Natural killer cell treated with Interleukin-12 subunit alpha and Interleukin-12 subunit beta and Interleukin-15 and Interleukin-18, amount 100 ng/mL, for 72 hours (primary cell): ENCODE measurements around the gene MCFD2. TPM values are rescaled to one million over a fixed set of nuclear protein-coding genes. Genes with fewer than 3 reads are reported as not detected.
"Not testable (repeated sequence)": the region's sequence is repeated elsewhere in the genome, so short reads cannot be mapped to it uniquely, and the experiment has no call there.

ENCODE experiments used
- ATAC-seq, 2 donors: fragments of 150-1000 bp; cut with Tn5 transposase in 1 of 2; sonication (Bioruptor Pico), chemical (Tn5 transposase) in 1 of 2; 2 replicates each; pipeline ENCODE4 v1.10.0; 2021
- DNase-seq: peaks from one replicate; pipeline ENCODE4 v3.0.0; 2022; ENCODE audit warnings: low spot score
- H3K27ac Mint-ChIP-seq, 2 donors: 1 replicate in 1 of 2; 2 replicates in 1 of 2; pipeline ENCODE4 v1.8.0; 2022; ENCODE audit warnings: mixed read lengths in 2 of 2, mild to moderate bottlenecking in 1 of 2, moderate library complexity in 1 of 2
- H3K27me3 Mint-ChIP-seq, 2 donors: 1 replicate in 1 of 2; 2 replicates in 1 of 2; pipeline ENCODE4 v1.8.0; 2022; ENCODE audit warnings: mixed read lengths in 2 of 2
- H3K36me3 Mint-ChIP-seq: one replicate; pipeline ENCODE4 v1.8.0; 2022; ENCODE audit warnings: mixed read lengths
- H3K4me1 Mint-ChIP-seq, 2 donors: 1 replicate in 1 of 2; 2 replicates in 1 of 2; pipeline ENCODE4 v1.8.0; 2022; ENCODE audit warnings: low read depth in 2 of 2, mixed read lengths in 2 of 2, mild to moderate bottlenecking in 1 of 2
- H3K4me3 Mint-ChIP-seq: one replicate; pipeline ENCODE4 v1.8.0; 2022; ENCODE audit warnings: mixed read lengths
- H3K9me3 Mint-ChIP-seq: 2 replicates; pipeline ENCODE4 v1.8.0; 2022; ENCODE audit warnings: mixed read lengths
- total RNA-seq, 2 donors: library from RNA; stranded (reverse); gene quantifications; one replicate each; pipeline ENCODE4 v1.2.3, GENCODE V29; 2022

The MCFD2 gene
- total RNA-seq, 2 donors from 2014 or later: 38.4 to 45.1 TPM

DNA sequence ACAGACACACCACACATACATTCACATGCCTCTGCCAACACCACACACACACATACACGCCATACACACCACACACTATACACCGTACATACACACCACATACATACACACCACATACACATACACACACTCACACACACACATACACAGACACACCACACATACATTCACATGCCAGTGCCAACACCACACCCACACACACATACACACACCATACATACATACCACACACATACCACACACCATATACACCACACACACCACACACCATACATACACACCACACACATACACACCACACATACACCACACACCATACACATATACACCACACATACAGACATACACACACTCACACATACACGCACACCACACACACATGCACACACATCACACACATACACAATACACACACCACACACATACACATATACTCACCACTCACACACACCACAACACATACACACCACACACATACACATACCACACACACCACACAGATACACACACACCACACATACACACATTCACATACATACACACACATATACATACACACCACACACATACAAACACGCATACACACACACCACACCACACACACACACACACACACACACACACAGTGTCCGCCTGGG is 37.2 kb downstream of the MCFD2 start:
- no peak for DNase-seq
- no peak overlapping the region for H3K4me3 Mint-ChIP-seq
- ATAC-seq: no peak
- H3K9me3 Mint-ChIP-seq: no peaks in the 10 kb centered on the region
- H3K27ac Mint-ChIP-seq: no peak overlapping the region
- no peaks in the 10 kb centered on the region for H3K4me1 Mint-ChIP-seq
- H3K36me3 Mint-ChIP-seq: no peaks in the 10 kb centered on the region
- H3K27me3 Mint-ChIP-seq: peaks cover 0 to under 1% of the 10 kb centered on the region in 2 donors

DNA sequence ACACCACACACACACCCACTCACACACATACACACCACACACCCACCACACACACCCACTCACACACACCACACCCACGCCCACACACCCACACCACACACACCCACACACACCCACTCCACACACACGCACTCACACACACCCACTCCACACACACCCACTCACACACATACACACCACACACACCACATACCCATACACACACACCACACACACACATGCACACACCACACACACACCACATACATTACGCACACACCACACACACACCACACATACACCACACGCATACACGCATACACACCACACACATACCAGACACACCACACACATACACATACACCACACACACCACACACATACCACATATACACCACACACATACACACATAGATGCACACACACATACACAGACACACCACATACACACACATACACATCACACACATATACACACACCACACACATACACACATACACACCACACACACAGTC is 37.9 kb downstream of the MCFD2 start:
- Mint-ChIP-seq H3K27ac (no peak overlapping the region), H3K9me3 (no peaks in the 10 kb centered on the region), H3K27me3 (peaks cover 0 to 6% of the 10 kb centered on the region in 2 donors), H3K4me1 (no peaks in the 10 kb centered on the region), H3K36me3 (no peaks in the 10 kb centered on the region), H3K4me3 (no peak overlapping the region)
- DNase-seq (no peak), ATAC-seq (peak; percentile 25 to 34)

DNA sequence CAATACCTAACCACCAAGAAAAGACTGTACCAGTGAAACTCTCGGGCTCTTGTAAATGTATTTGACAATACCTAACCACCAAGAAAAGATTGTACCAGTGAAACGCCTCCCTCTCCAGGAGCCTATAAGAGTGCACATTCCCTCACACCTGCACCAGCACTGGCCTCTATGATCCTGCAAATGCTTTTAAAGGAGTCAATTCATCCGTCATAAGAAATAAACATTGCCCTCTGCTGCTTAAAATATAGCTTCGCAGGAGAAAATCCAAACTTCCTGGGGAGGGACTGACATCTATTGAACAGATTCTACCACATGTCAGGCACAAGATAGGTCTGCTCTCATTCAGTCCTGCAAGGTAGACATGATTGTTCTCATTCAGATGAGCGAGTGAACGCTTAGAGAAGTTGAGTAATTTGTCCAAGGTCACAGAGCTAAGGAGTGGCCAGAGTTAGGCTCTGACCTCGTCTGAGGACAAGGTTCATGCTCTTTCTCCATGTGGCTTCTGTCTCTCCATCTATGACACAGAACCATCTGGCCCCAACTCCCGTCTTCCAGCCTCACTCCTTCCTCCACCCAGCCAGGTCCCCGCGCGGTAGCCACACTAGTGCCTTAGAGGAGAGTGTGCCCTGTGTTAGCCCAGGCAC is 38.7 kb downstream of the MCFD2 start:
- no peak overlapping the region for H3K27ac Mint-ChIP-seq
- ATAC-seq (peak in 1 of 2 donors; percentile 5), DNase-seq (no peak)
- H3K9me3 Mint-ChIP-seq: no peaks in the 10 kb centered on the region
- H3K4me3 Mint-ChIP-seq: no peak overlapping the region
- no peaks in the 10 kb centered on the region for H3K4me1 Mint-ChIP-seq
- no peaks in the 10 kb centered on the region for H3K36me3 Mint-ChIP-seq
- H3K27me3 Mint-ChIP-seq: peaks cover 0 to 6% of the 10 kb centered on the region in 2 donors

DNA sequence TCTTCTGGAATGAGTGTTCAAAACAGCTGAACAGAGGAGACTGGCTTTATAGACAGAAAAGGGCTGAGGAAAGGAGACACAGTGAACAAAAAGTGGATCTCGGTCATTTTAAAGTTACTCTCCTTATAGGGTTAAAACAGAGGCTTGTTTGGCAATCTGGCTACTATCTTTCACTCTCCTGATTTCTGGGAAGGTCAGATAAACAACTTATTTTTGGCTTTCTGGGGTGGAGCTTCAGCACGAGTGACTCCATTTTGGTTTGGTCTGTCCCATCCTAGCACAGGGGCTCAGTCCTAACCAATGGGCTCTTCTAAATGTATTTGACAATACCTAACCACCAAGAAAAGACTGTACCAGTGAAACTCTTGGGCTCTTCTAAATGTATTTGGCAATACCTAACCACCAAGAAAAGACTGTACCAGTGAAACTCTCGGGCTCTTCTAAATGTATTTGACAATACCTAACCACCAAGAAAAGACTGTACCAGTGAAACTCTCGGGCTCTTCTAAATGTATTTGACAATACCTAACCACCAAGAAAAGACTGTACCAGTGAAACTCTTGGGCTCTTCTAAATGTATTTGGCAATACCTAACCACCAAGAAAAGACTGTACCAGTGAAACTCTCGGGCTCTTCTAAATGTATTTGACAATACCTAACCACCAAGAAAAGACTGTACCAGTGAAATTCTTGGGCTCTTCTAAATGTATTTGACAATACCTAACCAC is 39.5 kb downstream of the MCFD2 start:
- not testable (repeated sequence) for H3K9me3 Mint-ChIP-seq, H3K36me3 Mint-ChIP-seq, ATAC-seq

DNA sequence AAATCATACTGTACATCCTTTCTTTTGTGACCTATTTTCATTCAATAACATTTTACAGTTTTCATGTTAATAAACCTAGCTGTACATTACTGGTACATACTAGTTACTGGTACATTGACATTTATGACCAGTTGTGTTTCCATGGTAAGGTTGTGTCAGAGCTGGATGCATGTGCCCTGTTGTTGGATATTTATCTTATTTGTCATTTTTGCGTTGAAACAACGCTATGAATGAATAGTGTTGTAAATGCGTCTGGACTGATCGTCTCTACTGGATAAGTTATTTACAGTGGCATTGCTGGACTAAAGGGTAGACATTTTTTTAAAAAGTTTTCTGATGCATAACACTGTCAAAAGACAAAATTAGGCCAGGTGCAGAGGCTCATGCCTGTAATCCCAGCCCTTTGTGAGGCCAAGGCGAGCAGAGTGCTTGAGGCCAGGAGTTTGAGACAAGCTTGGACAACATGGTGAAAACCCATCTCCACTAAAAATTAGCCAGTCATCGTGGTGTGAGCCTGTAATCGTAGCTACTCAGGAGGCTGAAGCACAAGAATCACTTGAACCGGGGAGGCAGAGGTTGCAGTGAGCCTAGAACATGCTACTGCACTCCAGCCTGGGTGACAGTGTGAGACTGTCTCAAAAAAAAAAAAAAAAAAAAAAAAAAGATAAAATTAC is 40.2 kb downstream of the MCFD2 start:
- ATAC-seq: no peak
- DNase-seq: no peak
- no peak overlapping the region for H3K4me3 Mint-ChIP-seq
- H3K27me3 Mint-ChIP-seq: peaks cover 4 to 6% of the 10 kb centered on the region in 2 donors
- H3K36me3 Mint-ChIP-seq: no peaks in the 10 kb centered on the region
- H3K27ac Mint-ChIP-seq: no peak overlapping the region
- H3K4me1 Mint-ChIP-seq: no peaks in the 10 kb centered on the region
- H3K9me3 Mint-ChIP-seq: no peaks in the 10 kb centered on the region

More for the DNA sequence above, 39.5 kb downstream of the MCFD2 start:
- DNase-seq, H3K27ac Mint-ChIP-seq, H3K27me3 Mint-ChIP-seq, H3K4me3 Mint-ChIP-seq, H3K4me1 Mint-ChIP-seq: not testable (repeated sequence)

DNA sequence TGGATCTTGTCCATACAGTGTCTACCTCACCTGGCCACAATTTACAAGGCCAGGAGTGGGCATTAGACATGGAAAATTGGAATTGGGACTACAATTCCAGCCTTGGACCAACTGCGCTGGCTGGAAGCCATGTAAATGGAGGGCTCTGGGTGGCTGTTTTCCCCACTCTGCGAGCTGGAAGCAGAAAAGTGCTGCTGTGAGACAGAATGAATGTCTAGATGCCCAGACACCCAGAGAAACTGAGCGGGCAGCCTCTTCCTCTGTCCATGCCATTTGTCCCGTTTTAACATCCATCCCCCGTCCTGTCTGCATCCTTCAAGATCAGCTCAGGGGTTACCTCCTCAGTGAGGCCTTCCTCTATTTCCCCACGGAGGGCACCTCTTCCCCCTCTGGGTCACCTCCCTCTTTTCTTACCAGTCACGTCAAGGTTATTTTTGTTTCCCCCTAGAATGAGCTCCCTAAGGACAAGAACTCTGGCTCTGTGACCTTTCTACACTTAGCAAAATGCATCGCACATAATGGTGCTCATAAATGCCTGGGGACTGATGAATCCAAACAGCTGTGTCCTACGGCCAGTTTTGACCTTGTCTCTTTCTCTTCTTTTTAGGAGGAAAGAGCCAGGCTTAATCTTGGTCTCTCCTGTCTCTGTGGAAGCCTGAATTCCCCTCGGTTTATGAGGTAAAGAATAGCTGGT is 41.2 kb downstream of the MCFD2 start:
- Mint-ChIP-seq H3K4me1 (no peaks in the 10 kb centered on the region), H3K9me3 (no peaks in the 10 kb centered on the region), H3K36me3 (no peaks in the 10 kb centered on the region), H3K27ac (no peak overlapping the region), H3K4me3 (no peak overlapping the region), H3K27me3 (peaks cover 4 to 6% of the 10 kb centered on the region in 2 donors)
- ATAC-seq: no peak
- DNase-seq: no peak

DNA sequence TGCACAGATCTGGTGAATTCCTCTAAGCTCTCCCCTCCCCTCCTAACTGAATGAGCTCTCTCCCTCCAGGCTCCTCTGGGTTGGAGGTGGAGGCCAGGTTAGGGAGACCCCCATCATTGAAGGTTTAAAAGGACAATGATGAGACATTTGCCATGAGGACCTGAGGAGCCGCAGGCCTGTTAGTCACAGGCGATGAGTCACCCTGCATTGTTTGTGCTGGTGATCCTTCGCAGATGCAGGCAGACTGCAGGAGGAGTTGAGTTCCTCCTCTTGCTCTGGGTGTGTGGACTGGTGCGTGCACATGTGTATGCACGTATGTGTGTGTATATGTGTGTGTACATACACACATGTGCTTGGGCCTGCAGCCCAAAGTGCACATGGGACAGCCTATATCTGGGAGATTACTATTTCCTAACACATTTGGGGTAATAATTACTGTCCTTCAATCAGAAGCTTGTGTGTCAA is 42.0 kb downstream of the MCFD2 start:
- no peak overlapping the region for H3K4me3 Mint-ChIP-seq
- H3K27me3 Mint-ChIP-seq: peaks cover 4 to 6% of the 10 kb centered on the region in 2 donors
- no peak overlapping the region for H3K27ac Mint-ChIP-seq
- H3K36me3 Mint-ChIP-seq: no peaks in the 10 kb centered on the region
- no peaks in the 10 kb centered on the region for H3K4me1 Mint-ChIP-seq
- ATAC-seq (no peak), DNase-seq (no peak)
- no peaks in the 10 kb centered on the region for H3K9me3 Mint-ChIP-seq

DNA sequence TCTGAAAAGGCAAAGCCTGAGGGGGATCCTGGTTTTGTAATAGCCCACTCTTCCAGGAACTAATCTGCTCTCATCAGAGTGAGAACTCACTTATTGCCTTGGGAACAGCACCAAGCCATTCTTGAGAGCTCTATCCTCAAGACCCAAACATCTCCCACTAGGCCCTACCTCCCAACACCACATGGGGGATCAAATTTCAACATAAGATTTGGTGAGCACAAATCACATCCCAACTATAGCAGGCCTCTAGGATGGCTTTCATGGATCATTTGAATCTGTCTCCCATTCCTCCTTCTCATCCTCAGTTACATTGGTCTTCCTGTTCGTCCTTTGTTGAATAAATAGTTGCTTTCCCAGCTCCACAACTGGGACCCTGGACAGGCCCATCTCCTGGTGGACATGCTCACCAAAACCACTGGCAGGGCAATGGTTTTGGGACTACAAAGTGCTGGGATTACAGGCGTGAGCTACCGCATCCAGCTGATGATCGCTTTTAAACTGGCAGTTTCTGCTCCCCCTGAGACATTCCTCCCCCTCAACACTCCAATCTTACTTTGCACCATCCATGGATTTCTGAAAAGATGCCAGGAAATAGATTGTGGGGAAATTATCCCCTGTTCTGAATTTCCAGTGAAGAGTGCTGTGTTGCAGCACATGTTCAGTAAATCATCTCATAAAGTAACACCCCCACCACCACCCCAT is 42.6 kb downstream of the MCFD2 start:
- ATAC-seq (no peak), DNase-seq (no peak)
- Mint-ChIP-seq H3K9me3 (no peaks in the 10 kb centered on the region), H3K27me3 (peaks cover 4 to 6% of the 10 kb centered on the region in 2 donors), H3K4me1 (no peaks in the 10 kb centered on the region), H3K4me3 (no peak overlapping the region), H3K27ac (no peak overlapping the region), H3K36me3 (no peaks in the 10 kb centered on the region)

DNA sequence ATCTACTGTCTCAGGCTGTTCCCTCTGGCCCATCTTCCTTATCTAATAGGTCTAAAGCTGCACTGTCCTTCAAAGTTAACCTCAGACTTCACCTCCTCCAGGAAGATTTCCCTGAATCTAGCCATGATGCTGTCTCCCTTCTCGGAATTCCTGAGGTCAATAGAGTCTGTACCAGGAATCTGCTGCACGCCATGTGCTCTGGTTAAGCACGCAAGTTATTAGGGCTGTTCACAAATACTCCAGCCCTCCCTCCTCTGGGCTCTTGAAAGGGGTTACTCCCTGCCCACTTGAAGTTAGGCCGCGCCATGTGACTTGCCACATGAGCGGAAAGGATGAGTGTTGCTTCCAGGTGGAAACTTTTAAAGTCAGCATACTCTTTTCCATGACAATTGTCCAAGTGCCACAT is 43.6 kb downstream of the MCFD2 start:
- Mint-ChIP-seq H3K9me3 (no peaks in the 10 kb centered on the region), H3K27me3 (peaks cover 4 to 6% of the 10 kb centered on the region in 2 donors), H3K4me3 (no peak overlapping the region), H3K36me3 (no peaks in the 10 kb centered on the region), H3K4me1 (no peaks in the 10 kb centered on the region), H3K27ac (no peak overlapping the region)
- DNase-seq (no peak), ATAC-seq (no peak)

DNA sequence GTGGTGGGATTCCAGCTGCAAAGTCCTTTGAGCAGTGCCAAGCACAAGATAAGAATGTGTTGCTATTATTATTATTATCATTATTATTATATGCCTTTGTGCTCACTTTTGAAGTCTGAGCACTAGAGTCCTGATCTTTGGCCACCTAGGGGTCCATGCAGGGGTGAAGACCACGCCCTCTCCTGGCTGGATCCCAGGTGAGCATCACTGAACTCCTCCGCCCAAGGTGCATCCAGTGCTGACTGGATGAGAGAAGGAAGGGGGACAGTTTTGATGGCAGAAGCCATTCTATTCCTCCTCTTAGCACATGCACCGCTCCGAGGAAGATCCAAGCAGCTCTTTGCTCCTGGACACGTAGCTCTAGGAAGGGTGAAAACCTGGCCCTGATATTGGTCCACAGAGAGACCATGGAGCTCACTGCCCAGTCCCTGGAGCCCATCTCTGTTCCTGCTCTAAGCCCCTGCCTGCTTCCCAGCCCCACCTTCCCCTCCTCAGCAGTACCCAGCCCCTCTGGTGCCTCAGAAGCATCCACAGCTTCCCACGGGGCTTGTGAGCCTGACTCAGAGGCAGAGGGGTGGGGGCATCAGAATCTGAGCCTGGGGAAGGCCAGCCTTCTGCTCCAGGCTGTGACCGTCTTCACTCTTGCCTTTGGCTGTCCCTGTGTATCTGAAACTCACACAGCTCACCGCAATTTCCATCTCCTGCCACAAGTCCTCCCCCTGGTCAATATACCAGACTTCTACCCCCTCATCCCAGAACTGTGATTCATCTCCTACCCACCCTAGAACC is 45.4 kb downstream of the MCFD2 start:
- no peak for DNase-seq
- Mint-ChIP-seq H3K27me3 (peaks cover 4 to 6% of the 10 kb centered on the region in 2 donors), H3K9me3 (no peaks in the 10 kb centered on the region), H3K4me3 (no peak overlapping the region), H3K36me3 (no peaks in the 10 kb centered on the region), H3K4me1 (peaks cover 0 to 4% of the 10 kb centered on the region in 2 donors), H3K27ac (peak overlapping the region in 1 of 2 donors; percentile 32)
- ATAC-seq: no peak

DNA sequence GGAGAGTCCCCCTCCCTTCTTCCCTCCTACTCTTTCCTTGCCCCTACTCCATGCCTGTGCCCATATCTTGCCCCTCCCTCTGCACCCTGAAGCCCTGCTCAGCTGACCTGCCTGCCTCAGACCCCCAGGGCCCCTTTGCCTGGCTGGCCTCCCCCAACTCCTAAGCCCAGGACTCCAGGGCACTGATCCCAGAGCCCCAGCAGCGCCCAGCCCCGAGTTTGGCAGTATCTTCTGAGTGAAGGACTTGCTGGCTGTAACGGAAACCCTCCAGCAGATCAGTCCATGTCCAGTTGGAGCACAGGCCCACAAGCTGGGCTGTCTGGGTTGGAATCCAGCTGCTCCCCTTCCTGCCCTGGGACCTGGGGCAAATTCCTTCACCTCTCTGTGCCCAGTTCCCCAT is 46.0 kb downstream of the MCFD2 start:
- H3K27me3 Mint-ChIP-seq: peaks cover 4 to 6% of the 10 kb centered on the region in 2 donors
- peaks cover 6% of the 10 kb centered on the region for H3K36me3 Mint-ChIP-seq
- no peak overlapping the region for H3K27ac Mint-ChIP-seq
- DNase-seq (no peak), ATAC-seq (no peak)
- H3K9me3 Mint-ChIP-seq: no peaks in the 10 kb centered on the region
- peaks cover 0 to 4% of the 10 kb centered on the region in 2 donors for H3K4me1 Mint-ChIP-seq
- H3K4me3 Mint-ChIP-seq: no peak overlapping the region

DNA sequence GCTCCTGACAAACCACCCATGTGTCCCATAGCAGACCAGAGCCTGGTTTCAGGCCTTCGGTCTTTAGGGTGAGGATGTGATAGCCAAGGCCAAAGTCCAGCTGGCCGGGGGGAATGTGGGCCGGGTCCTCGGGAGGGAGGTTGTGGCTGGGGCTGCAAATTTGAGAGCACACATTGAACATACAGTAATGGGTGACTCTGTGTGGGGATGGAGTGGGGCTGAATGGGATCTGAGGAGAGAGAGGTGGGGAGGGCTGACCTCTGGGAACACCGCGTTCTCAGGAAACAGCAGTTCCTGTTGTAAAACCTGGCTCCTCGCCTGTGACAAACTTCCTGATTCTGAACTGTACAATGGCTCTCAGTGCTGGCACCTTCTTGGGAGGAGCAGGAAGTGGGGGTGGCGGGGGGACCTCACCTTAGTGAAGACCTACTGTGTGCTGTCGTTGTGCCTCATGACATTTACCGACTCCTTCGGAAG is 48.8 kb downstream of the MCFD2 start:
- peaks cover 9% of the 10 kb centered on the region for H3K36me3 Mint-ChIP-seq
- H3K4me3 Mint-ChIP-seq: no peak overlapping the region
- no peaks in the 10 kb centered on the region for H3K9me3 Mint-ChIP-seq
- peaks cover 0 to 4% of the 10 kb centered on the region in 2 donors for H3K4me1 Mint-ChIP-seq
- H3K27ac Mint-ChIP-seq: no peak overlapping the region
- peaks cover 4 to 7% of the 10 kb centered on the region in 2 donors for H3K27me3 Mint-ChIP-seq
- DNase-seq (no peak), ATAC-seq (no peak)
